IMR-90 (cell line): ENCODE results near the gene NAE1. TPM values are rescaled to one million over a fixed set of nuclear protein-coding genes. Genes with fewer than 3 reads are reported as not detected.

Experiments used
- ATAC-seq: fragments of 200-7000 bp; cut with Tn5 transposase; 2 replicates; pipeline ENCODE4 v1.9.1; 2020; ENCODE audit warnings: low read depth, mild to moderate bottlenecking, moderate library complexity
- BruUV-seq: library from RNA; stranded (reverse); fragments of 400-500 nt; replicated peaks from 2 replicates; lab custom pipeline; 2021; lab: Mats Ljungman, UMichigan
- CTCF ChIA-PET: fragments of 300-600 bp; formaldehyde crosslinking; extraction: SDS; loops from one replicate; lab custom pipeline; 2021; ENCODE audit warnings: antibody characterized with exemption; lab: Yijun Ruan, JAX
- POLR2A ChIA-PET: fragments of 300-600 bp; sonication (Branson Sonifier 250); formaldehyde crosslinking; loops from one replicate; lab custom pipeline; 2022; ENCODE audit warnings: antibody characterized with exemption; ENCODE audit not compliant: unreplicated experiment; lab: Charles Lee
- DNase-seq: peaks from one replicate; pipeline ENCODE4 v3.0.0; 2013
- H2AFZ ChIP-seq: replicated peaks from 2 replicates; pipeline ENCODE3; 2013; ENCODE audit warnings: low read length, mild to moderate bottlenecking; ENCODE audit not compliant: poor library complexity
- H2AK5ac ChIP-seq: 2 replicates; pipeline ENCODE4 v1.6.1; 2013; ENCODE audit warnings: low read depth, low read length, inconsistent platforms
- H2AK9ac ChIP-seq: replicated peaks from 2 replicates; pipeline ENCODE3; 2013; ENCODE audit warnings: mild to moderate bottlenecking, low read depth, low read length, moderate library complexity; ENCODE audit not compliant: poor library complexity
- H2BK120ac ChIP-seq: 2 replicates; pipeline ENCODE4 v1.6.1; 2013; ENCODE audit warnings: low read depth, low read length, inconsistent platforms
- H2BK15ac ChIP-seq: 3 replicates; pipeline ENCODE4 v1.6.1; 2013; ENCODE audit warnings: low read depth, low read length, inconsistent platforms
- H2BK20ac ChIP-seq: 2 replicates; pipeline ENCODE4 v1.6.1; 2013; ENCODE audit warnings: low read depth, mild to moderate bottlenecking, inconsistent platforms, low read length, moderate library complexity
- H2BK5ac ChIP-seq: 2 replicates; pipeline ENCODE4 v1.6.1; 2013; ENCODE audit warnings: mild to moderate bottlenecking, low read depth, low read length, inconsistent platforms; ENCODE audit not compliant: poor library complexity, severe bottlenecking
- H3K14ac ChIP-seq: replicated peaks from 2 replicates; pipeline ENCODE4 v1.6.1; 2013; ENCODE audit warnings: low read depth, low read length, inconsistent platforms
- H3K18ac ChIP-seq: 2 replicates; pipeline ENCODE4 v1.6.1; 2013; ENCODE audit warnings: low read depth, low read length, control low read depth
- H3K23ac ChIP-seq: 2 replicates; pipeline ENCODE4 v1.6.1; 2013; ENCODE audit warnings: low read depth, low read length, inconsistent platforms
- H3K27ac ChIP-seq: 2 replicates; pipeline ENCODE4 v1.5.1; 2013; ENCODE audit warnings: mild to moderate bottlenecking, control low read depth, low read length; ENCODE audit not compliant: insufficient read depth
- H3K27me3 ChIP-seq: 2 replicates; pipeline ENCODE4 v1.6.1; 2013; ENCODE audit warnings: low read length; ENCODE audit not compliant: control insufficient read depth, insufficient read depth
- H3K36me3 ChIP-seq: 2 replicates; pipeline ENCODE4 v1.6.1; 2013; ENCODE audit warnings: low read length, mixed read lengths; ENCODE audit not compliant: control insufficient read depth, insufficient read depth
- H3K4ac ChIP-seq: 2 replicates; pipeline ENCODE4 v1.6.1; 2013; ENCODE audit warnings: low read depth, low read length, inconsistent platforms
- H3K4me1 ChIP-seq: 2 replicates; pipeline ENCODE4 v1.6.1; 2013; ENCODE audit warnings: low read length, mixed read lengths; ENCODE audit not compliant: control insufficient read depth, insufficient read depth
- H3K4me2 ChIP-seq: 2 replicates; pipeline ENCODE4 v1.6.1; 2013; ENCODE audit warnings: low read depth, mild to moderate bottlenecking, control low read depth, low read length, moderate library complexity
- H3K4me3 ChIP-seq: 2 replicates; pipeline ENCODE4 v1.5.1; 2013; ENCODE audit warnings: low read depth, mild to moderate bottlenecking, control low read depth, low read length, moderate library complexity; ENCODE audit not compliant: insufficient read depth
- H3K56ac ChIP-seq: 2 replicates; pipeline ENCODE4 v1.6.1; 2013; ENCODE audit warnings: low read length, inconsistent platforms; ENCODE audit not compliant: insufficient read depth; ENCODE audit errors: extremely low read depth
- H3K79me1 ChIP-seq, 2 experiments: 2 replicates each; pipeline ENCODE4 v1.6.1; 2013; ENCODE audit warnings: low read length in 2 of 2, inconsistent platforms in 1 of 2, low read depth in 1 of 2
- H3K9ac ChIP-seq: 2 replicates; pipeline ENCODE4 v1.6.1; 2013; ENCODE audit warnings: low read depth, low read length, control low read depth
- H3K9me1 ChIP-seq: 2 replicates; pipeline ENCODE4 v1.6.1; 2013; ENCODE audit warnings: low read length, inconsistent platforms; ENCODE audit not compliant: insufficient read depth
- H3K9me3 ChIP-seq: 2 replicates; pipeline ENCODE4 v1.6.1; 2013; ENCODE audit warnings: low read length; ENCODE audit not compliant: control insufficient read depth, insufficient read depth
- H4K20me1 ChIP-seq: 2 replicates; pipeline ENCODE4 v1.6.1; 2013; ENCODE audit warnings: low read length, inconsistent platforms; ENCODE audit not compliant: insufficient read depth
- H4K5ac ChIP-seq: 2 replicates; pipeline ENCODE4 v1.6.1; 2013; ENCODE audit warnings: mild to moderate bottlenecking, low read depth, low read length, control low read depth
- H4K8ac ChIP-seq, 2 experiments: 2 replicates each; pipeline ENCODE4 v1.6.1; 2013; ENCODE audit warnings: low read depth in 2 of 2, low read length in 2 of 2, control low read depth in 1 of 2, inconsistent platforms in 1 of 2
- H4K91ac ChIP-seq: 2 replicates; pipeline ENCODE4 v1.6.1; 2013; ENCODE audit warnings: low read depth, low read length, inconsistent platforms; ENCODE audit not compliant: insufficient read depth
- CHD1 ChIP-seq: IDR thresholded peaks from 2 replicates; pipeline ENCODE4 v1.6.1; 2012; ENCODE audit warnings: low read depth, low read length, improper control_type of control experiment
- NFE2L2 ChIP-seq: fragments of 150-350 bp; IDR thresholded peaks from 2 replicates; pipeline ENCODE4 v1.6.1; 2016; ENCODE audit warnings: low read depth, mild to moderate bottlenecking, low read length
- RAD21 ChIP-seq: IDR thresholded peaks from 2 replicates; pipeline ENCODE4 v1.6.1; 2012; ENCODE audit warnings: low read length, improper control_type of control experiment
- RCOR1 ChIP-seq: IDR thresholded peaks from 2 replicates; pipeline ENCODE4 v1.6.1; 2012; ENCODE audit warnings: mild to moderate bottlenecking, low read length, improper control_type of control experiment; ENCODE audit not compliant: insufficient replicate concordance
- SMC3 ChIP-seq: fragments of 150-350 bp; IDR thresholded peaks from 2 replicates; pipeline ENCODE4 v1.6.1; 2016; ENCODE audit warnings: low read depth, mild to moderate bottlenecking, antibody characterized with exemption, low read length, moderate library complexity
- WGBS, 2 experiments: methylation state at CpG; one replicate each; pipeline versions ENCODE4 v1.1.5 to v1.1.7; 2013; ENCODE audit warnings: missing lambda C conversion rate in 2 of 2; ENCODE audit not compliant: insufficient read length in 1 of 2; ENCODE audit errors: extremely low coverage in 2 of 2; 5-methylcytosine and 5-hydroxymethylcytosine counted together
- dilution Hi-C: fragments of 300-500 bp; cut with HindIII; formaldehyde crosslinking; loops from one replicate; pipeline ENCODE4 v1.14.3; 2018; ENCODE audit warnings: low sequenced_read_pairs; ENCODE audit not compliant: unreplicated experiment
- in situ Hi-C: fragments of 300-500 bp; cut with MboI; formaldehyde crosslinking; loops from 3 replicates; pipeline ENCODE4 v1.14.3; 2019; ENCODE audit warnings: low sequenced_read_pairs, inconsistent platforms, mixed read lengths
- intact Hi-C: fragments of 100-400 bp; cut with micrococcal nuclease; formaldehyde crosslinking; loops from 2 replicates; pipeline ENCODE4 v1.10.0; 2022
- polyA plus RNA-seq, 3 experiments: library from polyadenylated mRNA; depleted of rRNA; stranded (reverse); fragments of >200 nt; gene quantifications; 2 replicates each; pipeline ENCODE4 v1.2.3, GENCODE V29; 2012; ENCODE audit warnings: low replicate concordance in 1 of 3
- total RNA-seq: library from RNA; depleted of rRNA; stranded (reverse); fragments of >200 nt; gene quantifications from 2 replicates; pipeline ENCODE4 v1.2.3, GENCODE V29; 2012

Gene NAE1
- total and polyA plus RNA-seq, 2 of the 4 experiments (the other 2 are of a cell fraction): 33.0 to 36.7 TPM

DNA sequence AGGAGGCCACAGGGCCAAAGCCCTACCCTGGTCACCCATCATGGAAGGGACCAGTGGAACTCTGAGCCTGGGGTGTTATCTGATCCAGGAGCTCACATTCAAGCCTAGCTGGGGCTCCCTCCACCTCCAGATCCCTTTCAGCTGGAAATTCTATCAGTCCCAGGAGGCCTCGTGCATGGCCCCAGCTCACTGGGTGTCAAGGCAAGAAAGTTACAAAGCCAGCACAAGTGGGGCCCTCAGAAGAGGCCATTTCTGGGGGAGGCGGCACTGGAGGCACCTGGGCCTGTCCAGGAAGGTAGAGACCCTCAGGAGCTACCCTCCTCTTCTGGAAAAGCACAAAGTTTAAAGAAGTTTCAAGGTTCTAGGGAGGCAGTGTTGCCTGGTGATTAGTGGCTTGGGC lies 18.2 kb upstream of the NAE1 start:
- Histone ChIP-seq H2AFZ (no peak overlapping the region), H3K4me2 (no peak overlapping the region), H4K5ac (no peak overlapping the region), H3K4me3 (no peak overlapping the region), H2BK120ac (no peak overlapping the region), H3K23ac (no peak overlapping the region), H3K9me3 (no peaks in the 10 kb centered on the region), H3K79me1 (no peaks in the 10 kb centered on the region), H3K27ac (no peak overlapping the region), H2AK5ac (no peak overlapping the region), H3K27me3 (peaks cover 73% of the 10 kb centered on the region), H4K20me1 (no peaks in the 10 kb centered on the region), H2BK20ac (no peak overlapping the region), H2AK9ac (no peak overlapping the region), H3K4ac (no peak overlapping the region), H4K91ac (no peak overlapping the region), H2BK15ac (no peak overlapping the region), H3K9ac (no peak overlapping the region), H2BK5ac (no peak overlapping the region), H3K14ac (no peak overlapping the region), H3K9me1 (no peaks in the 10 kb centered on the region), H3K4me1 (no peaks in the 10 kb centered on the region; the same call in 1 of the 2 replicates), H3K36me3 (no peaks in the 10 kb centered on the region), H3K18ac (no peak overlapping the region), H4K8ac (no peak overlapping the region), H3K56ac (no peak overlapping the region)
- CTCF ChIA-PET: interaction anchor here (1.0 to 1.4 kb wide), 2 partner anchors 12 to 18 kb away, joined by 3 to 5 read pairs; partner anchors contain the start of gene NAE1
- TF ChIP-seq RAD21 (no peak), RCOR1 (no peak), NFE2L2 (no peak), SMC3 (no peak), CHD1 (no peak)
- ATAC-seq (no peak), DNase-seq (no peak)
- WGBS, 2 experiments: no CpG with 5 or more reads among the region's 2 CpGs
- BruUV-seq: no TSS peak
- dilution Hi-C loops: no loop called here
- POLR2A ChIA-PET: interaction anchor here (0.6 kb wide), 1 partner anchor 854 kb away, joined by 14 read pairs; no protein-coding TSS in a partner anchor
- in situ Hi-C loops: no loop called here
- intact Hi-C loops: no loop called here
